Neural cell (in vitro differentiated cells): ENCODE results near the gene ETNK1. TPM values are rescaled to one million over a fixed set of nuclear protein-coding genes. Genes with fewer than 3 reads are reported as not detected.

Experiments used
- H2AFZ ChIP-seq: fragments of 200-600, 300-800 bp; sonication (generic), shearing (Covaris generic); 2 replicates; pipeline ENCODE4 v1.6.0; 2014; ENCODE audit warnings: low read depth, mild to moderate bottlenecking, antibody characterized with exemption, low read length, moderate library complexity
- H3F3A ChIP-seq: fragments of 200-600 bp; shearing (Covaris generic); 2 replicates; pipeline ENCODE4 v1.6.1; 2016; ENCODE audit warnings: mild to moderate bottlenecking, moderate library complexity, mixed read lengths, antibody characterized with exemption, low read length; ENCODE audit not compliant: insufficient read depth, poor library complexity, severe bottlenecking
- H3K27ac ChIP-seq: fragments of 200-600, 300-800 bp; sonication (generic), shearing (Covaris generic); 2 replicates; pipeline ENCODE4 v1.5.1; 2014; ENCODE audit warnings: mild to moderate bottlenecking, low read length, moderate library complexity
- H3K27me3 ChIP-seq: fragments of 300-800, 200-600 bp; sonication (generic), shearing (Covaris generic); 2 replicates; pipeline ENCODE4 v1.6.0; 2014; ENCODE audit warnings: mild to moderate bottlenecking, low read depth, low read length, moderate library complexity; ENCODE audit not compliant: insufficient read depth
- H3K36me3 ChIP-seq: fragments of 300-800, 200-600 bp; sonication (generic), shearing (Covaris generic); 2 replicates; pipeline ENCODE4 v1.5.1; 2014; ENCODE audit warnings: mild to moderate bottlenecking, antibody characterized with exemption, low read length, moderate library complexity; ENCODE audit not compliant: insufficient read depth
- H3K4me2 ChIP-seq: fragments of 300-800, 200-600 bp; sonication (generic), shearing (Covaris generic); 2 replicates; pipeline ENCODE4 v1.6.0; 2014; ENCODE audit warnings: mild to moderate bottlenecking, low read length
- H3K4me3 ChIP-seq: fragments of 300-800, 200-600 bp; sonication (generic), shearing (Covaris generic); 2 replicates; pipeline ENCODE4 v1.5.1; 2014; ENCODE audit warnings: mild to moderate bottlenecking, low read length, moderate library complexity
- H3K79me2 ChIP-seq: fragments of 200-600 bp; shearing (Covaris generic); replicated peaks from 2 replicates; pipeline ENCODE4 v1.6.0; 2014; ENCODE audit warnings: mild to moderate bottlenecking, low read length, moderate library complexity; ENCODE audit not compliant: insufficient read depth
- H3K9ac ChIP-seq: fragments of 300-800, 200-600 bp; sonication (generic), shearing (Covaris generic); 2 replicates; pipeline ENCODE4 v1.6.1; 2016; ENCODE audit warnings: mild to moderate bottlenecking, low read length, mixed read lengths
- H3K9me2 ChIP-seq: fragments of 200-600 bp; shearing (Covaris generic); 2 replicates; pipeline ENCODE4 v1.6.1; 2016; ENCODE audit warnings: mild to moderate bottlenecking, low read length, mixed read lengths; ENCODE audit not compliant: insufficient read depth
- H3K9me3 ChIP-seq: fragments of 200-600, 300-800 bp; sonication (generic), shearing (Covaris generic); 2 replicates; pipeline ENCODE4 v1.6.1; 2016; ENCODE audit warnings: mild to moderate bottlenecking, mixed run types, low read length, moderate library complexity, mixed read lengths
- H4K20me1 ChIP-seq: fragments of 200-600 bp; shearing (Covaris generic); 2 replicates; pipeline ENCODE4 v1.6.1; 2016; ENCODE audit warnings: mild to moderate bottlenecking, mixed run types; ENCODE audit not compliant: insufficient read depth
- CTCF ChIP-seq: fragments of 450-650 bp; IDR thresholded peaks from 2 replicates; pipeline ENCODE4 v1.5.1; 2014; ENCODE audit warnings: antibody characterized with exemption, mild to moderate bottlenecking, moderate library complexity; ENCODE audit not compliant: poor library complexity, severe bottlenecking
- EP300 ChIP-seq: fragments of 450-650 bp; conservative IDR thresholded peaks from 2 replicates; pipeline ENCODE4 v1.6.1; 2014; ENCODE audit warnings: antibody characterized with exemption, mild to moderate bottlenecking, moderate library complexity; ENCODE audit not compliant: poor library complexity, severe bottlenecking
- EZH2 ChIP-seq: fragments of 200-600, 300-800 bp; shearing (Covaris generic), sonication (generic); IDR thresholded peaks from 2 replicates; pipeline ENCODE4 v1.6.1; 2014; ENCODE audit warnings: antibody characterized with exemption, low read length, borderline replicate concordance, mild to moderate bottlenecking; ENCODE audit not compliant: insufficient read depth, poor library complexity, severe bottlenecking
- MXI1 ChIP-seq: fragments of 450-650 bp; conservative IDR thresholded peaks from 2 replicates; pipeline ENCODE4 v1.6.1; 2014; ENCODE audit warnings: antibody characterized with exemption, mild to moderate bottlenecking; ENCODE audit not compliant: poor library complexity, severe bottlenecking
- POLR2AphosphoS5 ChIP-seq: IDR thresholded peaks from 2 replicates; pipeline ENCODE4 v1.6.1; 2012
- RAD21 ChIP-seq: fragments of 450-650 bp; conservative IDR thresholded peaks from 2 replicates; pipeline ENCODE4 v1.6.1; 2014; ENCODE audit warnings: antibody characterized with exemption, mild to moderate bottlenecking, moderate library complexity
- REST ChIP-seq: IDR thresholded peaks from 2 replicates; pipeline ENCODE4 v1.6.1; 2012; ENCODE audit warnings: borderline replicate concordance
- SMC3 ChIP-seq: fragments of 450-650 bp; conservative IDR thresholded peaks from 2 replicates; pipeline ENCODE4 v1.6.1; 2014; ENCODE audit warnings: antibody characterized with exemption, mild to moderate bottlenecking, moderate library complexity; ENCODE audit not compliant: poor library complexity
- TAF1 ChIP-seq: IDR thresholded peaks from 2 replicates; pipeline ENCODE4 v1.6.1; 2012; ENCODE audit warnings: low read depth
- polyA plus RNA-seq: library from polyadenylated mRNA; depleted of rRNA; stranded (reverse); fragments of >200 nt; gene quantifications from 2 replicates; pipeline ENCODE4 v1.2.3, GENCODE V29; 2014

The ETNK1 gene
- polyA plus RNA-seq, 1 donor from 2014 or later, result 78.5 TPM

- TF ChIP-seq MXI1 (no peak), REST (no peak), RAD21 (no peak), CTCF (no peak), EP300 (no peak), EZH2 (no peak), POLR2AphosphoS5 (no peak), TAF1 (no peak), SMC3 (no peak)
- Histone ChIP-seq H4K20me1 (no peaks in the 10 kb centered on the region), H2AFZ (no peak overlapping the region), H3K27ac (no peak overlapping the region), H3K9ac (no peak overlapping the region), H3F3A (no peaks in the 10 kb centered on the region), H3K4me3 (no peak overlapping the region), H3K9me2 (no peaks in the 10 kb centered on the region), H3K27me3 (no peaks in the 10 kb centered on the region), H3K9me3 (no peaks in the 10 kb centered on the region), H3K79me2 (no peaks in the 10 kb centered on the region), H3K4me2 (no peak overlapping the region), H3K36me3 (peaks cover 8% of the 10 kb centered on the region)
Measured at GRCh38 chr12:22686193-22686592, 61.2 kb downstream of the ETNK1 start.

- H3K4me3 ChIP-seq, result no peak overlapping the region
- H3K9me2 ChIP-seq, result no peaks in the 10 kb centered on the region
- no peak overlapping the region for H3K27ac ChIP-seq
- no peaks in the 10 kb centered on the region for H3K27me3 ChIP-seq
- peaks cover 7% of the 10 kb centered on the region for H3K36me3 ChIP-seq
- no peak overlapping the region for H2AFZ ChIP-seq
- H3K9ac ChIP-seq, result no peak overlapping the region
- TF ChIP-seq EP300, result no peak
- TF ChIP-seq CTCF, result no peak
- TF ChIP-seq REST, result no peak
- no peak for TF ChIP-seq EZH2
- no peaks in the 10 kb centered on the region for H3K79me2 ChIP-seq
- H4K20me1 ChIP-seq, result no peaks in the 10 kb centered on the region
- H3K4me2 ChIP-seq, result no peak overlapping the region
- H3F3A ChIP-seq, result no peaks in the 10 kb centered on the region
- no peaks in the 10 kb centered on the region for H3K9me3 ChIP-seq
Measured at GRCh38 chr12:22687361-22688076, 62.5 kb downstream of the ETNK1 start.
